DND-41 (cell line): ENCODE results near the gene NT5C3A.

Source experiments
- EZH2 ChIP-seq: IDR thresholded peaks from 3 replicates; pipeline ENCODE4 v1.6.1; 2012; ENCODE audit warnings: borderline replicate concordance, low read depth, mild to moderate bottlenecking, moderate library complexity, low read length, inconsistent platforms; ENCODE audit not compliant: severe bottlenecking
- TF ChIP-seq, protein P1 (sequence below): IDR thresholded peaks from 2 replicates; pipeline ENCODE4 v1.5.1; 2012; ENCODE audit warnings: borderline replicate concordance, low read length, moderate library complexity, mild to moderate bottlenecking; ENCODE audit not compliant: poor library complexity, severe bottlenecking; ENCODE audit errors: extremely low read depth

GRCh38 chr7:33072471-33072870, 9.9 kb upstream of the NT5C3A start:
- TF ChIP-seq, protein P1, sequence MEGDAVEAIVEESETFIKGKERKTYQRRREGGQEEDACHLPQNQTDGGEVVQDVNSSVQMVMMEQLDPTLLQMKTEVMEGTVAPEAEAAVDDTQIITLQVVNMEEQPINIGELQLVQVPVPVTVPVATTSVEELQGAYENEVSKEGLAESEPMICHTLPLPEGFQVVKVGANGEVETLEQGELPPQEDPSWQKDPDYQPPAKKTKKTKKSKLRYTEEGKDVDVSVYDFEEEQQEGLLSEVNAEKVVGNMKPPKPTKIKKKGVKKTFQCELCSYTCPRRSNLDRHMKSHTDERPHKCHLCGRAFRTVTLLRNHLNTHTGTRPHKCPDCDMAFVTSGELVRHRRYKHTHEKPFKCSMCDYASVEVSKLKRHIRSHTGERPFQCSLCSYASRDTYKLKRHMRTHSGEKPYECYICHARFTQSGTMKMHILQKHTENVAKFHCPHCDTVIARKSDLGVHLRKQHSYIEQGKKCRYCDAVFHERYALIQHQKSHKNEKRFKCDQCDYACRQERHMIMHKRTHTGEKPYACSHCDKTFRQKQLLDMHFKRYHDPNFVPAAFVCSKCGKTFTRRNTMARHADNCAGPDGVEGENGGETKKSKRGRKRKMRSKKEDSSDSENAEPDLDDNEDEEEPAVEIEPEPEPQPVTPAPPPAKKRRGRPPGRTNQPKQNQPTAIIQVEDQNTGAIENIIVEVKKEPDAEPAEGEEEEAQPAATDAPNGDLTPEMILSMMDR, result no peak
- no peak for TF ChIP-seq EZH2
